Natural killer cell (primary cell): ENCODE results near the gene NFIC. TPM values are rescaled to one million over a fixed set of nuclear protein-coding genes. Genes with fewer than 3 reads are reported as not detected.
"Not testable (repeated sequence)": the region's sequence is repeated elsewhere in the genome, so short reads cannot be mapped to it uniquely, and the experiment has no call there.

Experiments
- ATAC-seq, 3 donors: fragments of 150-1000 bp in 2 of 3; fragments of 200-7000 bp in 1 of 3; cut with Tn5 transposase; 1 replicate in 1 of 3; 2 replicates in 2 of 3; pipeline ENCODE4 v1.10.0; 2021; ENCODE audit warnings: mild to moderate bottlenecking in 2 of 3, moderate library complexity in 2 of 3
- DNase-seq, 2 donors: peaks; one replicate each; pipeline versions ENCODE4 v3.0.0 to v3.0.0-alpha.2; 2013 to 2021; ENCODE audit warnings: mixed read lengths in 1 of 2
- H3K27ac ChIP-seq: one replicate; pipeline ENCODE4 v1.5.1; 2013; ENCODE audit warnings: mild to moderate bottlenecking, low read length
- H3K27me3 ChIP-seq: one replicate; pipeline ENCODE4 v1.6.1; 2013; ENCODE audit warnings: low read length; ENCODE audit not compliant: control insufficient read depth, insufficient read depth
- H3K36me3 ChIP-seq: one replicate; pipeline ENCODE4 v1.6.1; 2013; ENCODE audit warnings: low read length; ENCODE audit not compliant: control insufficient read depth, insufficient read depth
- H3K4me1 ChIP-seq: one replicate; pipeline ENCODE4 v1.6.1; 2013; ENCODE audit warnings: low read length; ENCODE audit not compliant: control insufficient read depth, insufficient read depth
- H3K4me3 ChIP-seq: one replicate; pipeline ENCODE4 v1.5.1; 2013; ENCODE audit warnings: low read length
- H3K9me3 ChIP-seq: one replicate; pipeline ENCODE4 v1.6.1; 2013; ENCODE audit warnings: low read length; ENCODE audit not compliant: control insufficient read depth, insufficient read depth
- H3K27ac Mint-ChIP-seq, 2 donors: one replicate each; pipeline ENCODE4 v1.8.0; 2022; ENCODE audit warnings: mild to moderate bottlenecking in 2 of 2, mixed read lengths in 2 of 2, moderate library complexity in 1 of 2
- H3K27me3 Mint-ChIP-seq, 2 donors: one replicate each; pipeline ENCODE4 v1.8.0; 2022; ENCODE audit warnings: low read depth in 2 of 2, mixed read lengths in 2 of 2
- H3K36me3 Mint-ChIP-seq: one replicate; pipeline ENCODE4 v1.8.0; 2022; ENCODE audit warnings: mixed read lengths
- H3K4me1 Mint-ChIP-seq, 2 donors: one replicate each; pipeline ENCODE4 v1.8.0; 2022; ENCODE audit warnings: mixed read lengths in 2 of 2
- H3K4me3 Mint-ChIP-seq: one replicate; pipeline ENCODE4 v1.8.0; 2022; ENCODE audit warnings: mild to moderate bottlenecking, moderate library complexity, mixed read lengths
- H3K9me3 Mint-ChIP-seq, 2 donors: one replicate each; pipeline ENCODE4 v1.8.0; 2022; ENCODE audit warnings: mixed read lengths in 2 of 2
- CTCF ChIP-seq: fragments of 200-600 bp; IDR thresholded peaks from one replicate; pipeline ENCODE4 v1.8.0; 2022; ENCODE audit warnings: antibody characterized with exemption
- WGBS: methylation state at CpG from one replicate; pipeline ENCODE4 v1.1.7; 2013; ENCODE audit warnings: missing lambda C conversion rate; ENCODE audit not compliant: insufficient coverage; 5-methylcytosine and 5-hydroxymethylcytosine counted together
- intact Hi-C: fragments of 100-400 bp; cut with micrococcal nuclease; formaldehyde crosslinking; loops from one replicate; pipeline ENCODE4 v1.14.2; 2022
- total RNA-seq, 4 donors: library from RNA; stranded (reverse); fragments of 120-200 nt in 1 of 4; gene quantifications; one replicate each; pipeline versions ENCODE4 v1.2.3 to v1.2.4, GENCODE V29; 2013 to 2022

NFIC gene
- total RNA-seq, 3 donors from 2014 or later (not counting 1 experiment from before 2014, with no cell fraction given), result 18.5 to 22.2 (median 20.6) TPM

GRCh38 chr19:3333020-3333583 lies 33.3 kb upstream of the NFIC start:
- Mint-ChIP-seq H3K27ac (no peak overlapping the region), H3K27me3 (peaks cover 0 to 3% of the 10 kb centered on the region in 2 donors), H3K36me3 (no peaks in the 10 kb centered on the region), H3K4me1 (no peaks in the 10 kb centered on the region), H3K9me3 (no peaks in the 10 kb centered on the region), H3K4me3 (no peak overlapping the region)
- WGBS, result 87% methylated on average over 4 of the region's 4 CpGs
- Histone ChIP-seq H3K27me3 (no peaks in the 10 kb centered on the region), H3K27ac (no peak overlapping the region), H3K4me1 (peaks cover 4% of the 10 kb centered on the region), H3K9me3 (no peaks in the 10 kb centered on the region), H3K4me3 (no peak overlapping the region), H3K36me3 (no peaks in the 10 kb centered on the region)
- DNase-seq (no peak), ATAC-seq (no peak)
- TF ChIP-seq CTCF, result no peak
- intact Hi-C loops, result no loop called here

- no peak for TF ChIP-seq CTCF
- no peak overlapping the region for H3K4me3 ChIP-seq
- Mint-ChIP-seq H3K36me3 (no peaks in the 10 kb centered on the region), H3K27me3 (peaks cover 0 to 3% of the 10 kb centered on the region in 2 donors), H3K4me1 (peaks cover 1 to 3% of the 10 kb centered on the region in 2 donors), H3K9me3 (no peaks in the 10 kb centered on the region), H3K27ac (no peak overlapping the region), H3K4me3 (no peak overlapping the region)
- H3K9me3 ChIP-seq, result no peaks in the 10 kb centered on the region
- intact Hi-C loops, result no loop called here
- H3K4me1 ChIP-seq, result peaks cover 10% of the 10 kb centered on the region
- no peak for DNase-seq
- H3K27me3 ChIP-seq, result no peaks in the 10 kb centered on the region
- no peak overlapping the region for H3K27ac ChIP-seq
- no peaks in the 10 kb centered on the region for H3K36me3 ChIP-seq
- ATAC-seq, result no peak
- WGBS, result 85% methylated on average over 6 of the region's 8 CpGs
Observed at GRCh38 chr19:3333662-3334061, 32.7 kb upstream of the NFIC start.

GRCh38 chr19:3334749-3335430 lies 31.5 kb upstream of the NFIC start:
- H3K27ac ChIP-seq, H3K36me3 ChIP-seq, ATAC-seq, H3K27me3 Mint-ChIP-seq, intact Hi-C loops, DNase-seq, H3K9me3 ChIP-seq, H3K4me1 Mint-ChIP-seq, H3K4me3 Mint-ChIP-seq, H3K27me3 ChIP-seq, H3K36me3 Mint-ChIP-seq, H3K4me3 ChIP-seq, H3K27ac Mint-ChIP-seq, H3K9me3 Mint-ChIP-seq: not testable (repeated sequence)
- H3K4me1 ChIP-seq, result peaks cover 15% of the 10 kb centered on the region
- 92% methylated on average over 6 of the region's 8 CpGs for WGBS

GRCh38 chr19:3335431-3336350 lies 30.7 kb upstream of the NFIC start:
- TF ChIP-seq CTCF, result no peak
- intact Hi-C loops, result no loop called here
- H3K4me1 Mint-ChIP-seq, result peaks cover 4 to 7% of the 10 kb centered on the region in 2 donors
- Histone ChIP-seq H3K4me3 (no peak overlapping the region), H3K9me3 (no peaks in the 10 kb centered on the region), H3K4me1 (peaks cover 15% of the 10 kb centered on the region), H3K27ac (no peak overlapping the region), H3K36me3 (no peaks in the 10 kb centered on the region), H3K27me3 (no peaks in the 10 kb centered on the region)
- 88% methylated on average over 15 of the region's 15 CpGs for WGBS
- no peaks in the 10 kb centered on the region for H3K9me3 Mint-ChIP-seq
- no peak for DNase-seq
- no peak for ATAC-seq
- H3K27ac Mint-ChIP-seq, result no peak overlapping the region
- H3K4me3 Mint-ChIP-seq, result no peak overlapping the region
- H3K27me3 Mint-ChIP-seq, result peaks cover 0 to 3% of the 10 kb centered on the region in 2 donors
- no peaks in the 10 kb centered on the region for H3K36me3 Mint-ChIP-seq
